HepG2 (cell line): Measurements from ENCODE around the gene MYORG. TPM values are rescaled to one million over a fixed set of nuclear protein-coding genes. Genes with fewer than 3 reads are reported as not detected.

Source experiments
- AGO1 ChIP-seq: fragments of 200-400 bp; formaldehyde crosslinking; IDR thresholded peaks from 2 replicates; pipeline ENCODE4 v1.6.1; 2017; ENCODE audit warnings: mild to moderate bottlenecking, low read depth, low read length, moderate library complexity; ENCODE audit not compliant: poor library complexity, severe bottlenecking
- ATM ChIP-seq: fragments of 450-650 bp; IDR thresholded peaks from 2 replicates; pipeline ENCODE4 v1.7.1; 2017; ENCODE audit warnings: mild to moderate bottlenecking, borderline replicate concordance
- CCAR2 ChIP-seq: fragments of 200-400 bp; formaldehyde crosslinking; optimal IDR thresholded peaks from 2 replicates; pipeline ENCODE3; 2018; ENCODE audit warnings: low read depth, mild to moderate bottlenecking, low read length, moderate library complexity
- DNMT3B ChIP-seq: conservative IDR thresholded peaks from 2 replicates; pipeline ENCODE4 v1.6.1; 2016; ENCODE audit warnings: missing biosample characterization, control low read depth
- HOXD1 ChIP-seq: sonication (generic); formaldehyde crosslinking; IDR thresholded peaks from 2 replicates; pipeline ENCODE4 v1.5.0; 2020; ENCODE audit warnings: missing genetic modification reagents
- KLF6 ChIP-seq: IDR thresholded peaks from 2 replicates; pipeline ENCODE4 v1.8.0; 2016; ENCODE audit warnings: missing biosample characterization, missing genetic modification reagents
- SNRNP70 ChIP-seq: fragments of 200-400 bp; formaldehyde crosslinking; IDR thresholded peaks from 2 replicates; pipeline ENCODE4 v1.6.1; 2017; ENCODE audit warnings: mild to moderate bottlenecking, low read depth, low read length, moderate library complexity
- TCF12 ChIP-seq, 2 experiments: fragments of 450-650 bp in 1 of 2; sonication (generic) in 1 of 2; formaldehyde crosslinking in 1 of 2; IDR thresholded peaks; 2 replicates each; pipeline versions ENCODE4 v1.6.1 to v1.8.0; 2017 to 2022; ENCODE audit warnings: antibody characterized with exemption in 1 of 2, mild to moderate bottlenecking in 1 of 2, missing genetic modification reagents in 1 of 2, moderate library complexity in 1 of 2
- ZNF224 ChIP-seq: sonication (generic); formaldehyde crosslinking; IDR thresholded peaks from 2 replicates; pipeline ENCODE4 v1.5.0; 2020; ENCODE audit warnings: mild to moderate bottlenecking, missing genetic modification reagents
- polyA plus RNA-seq, 8 experiments: library from polyadenylated mRNA; depleted of rRNA in 3 of 8; stranded (reverse) in 7 of 8; unstranded in 1 of 8; fragments of >200 nt; fragmentation: Illumina TruSeq in 4 of 8; extraction: Trizol in 4 of 8; gene quantifications; 2 replicates each; pipeline versions ENCODE4 v1.2.1 to v1.2.3, GENCODE V29; 2011 to 2016; ENCODE audit warnings: low read depth in 4 of 8, missing spikeins in 1 of 8, mixed read lengths in 1 of 8; ENCODE audit not compliant: insufficient read depth in 1 of 8
- total RNA-seq, 5 experiments: library from RNA; depleted of rRNA; stranded (reverse); fragments of >200 nt; fragmentation: Illumina TruSeq; extraction: Trizol; gene quantifications; 2 replicates each; pipeline ENCODE4 v1.2.3, GENCODE V29; 2016; ENCODE audit warnings: low read depth in 1 of 5
- TF ChIP-seq, protein P1 (sequence below): sonication (generic); formaldehyde crosslinking; IDR thresholded peaks from 2 replicates; pipeline ENCODE4 v1.8.0; 2022; ENCODE audit warnings: mild to moderate bottlenecking, missing genetic modification reagents
- TF ChIP-seq, protein P2 (sequence below): sonication (generic); formaldehyde crosslinking; IDR thresholded peaks from 2 replicates; pipeline ENCODE4 v1.5.0; 2020; ENCODE audit warnings: mild to moderate bottlenecking, missing genetic modification reagents
- TF ChIP-seq, protein P3 (sequence below): sonication (generic); formaldehyde crosslinking; IDR thresholded peaks from 2 replicates; pipeline ENCODE4 v1.4.0; 2020; ENCODE audit warnings: missing genetic modification reagents
- TF ChIP-seq, protein P4 (sequence below), 2 experiments: sonication (generic) in 1 of 2; formaldehyde crosslinking in 1 of 2; IDR thresholded peaks; 2 replicates each; pipeline versions ENCODE4 v1.4.0 to v1.6.1; 2016 to 2020; ENCODE audit warnings: borderline replicate concordance in 1 of 2, low read depth in 1 of 2, mild to moderate bottlenecking in 1 of 2, missing genetic modification reagents in 1 of 2
- TF ChIP-seq, protein P5 (sequence below): IDR thresholded peaks from 2 replicates; pipeline ENCODE4 v1.6.1; 2016; ENCODE audit warnings: missing compliant biosample characterization, missing genetic modification reagents, borderline replicate concordance
- TF ChIP-seq, protein P6 (sequence below): sonication (generic); formaldehyde crosslinking; IDR thresholded peaks from 2 replicates; pipeline ENCODE4 v1.8.1; 2023; ENCODE audit warnings: mild to moderate bottlenecking, missing genetic modification reagents

MYORG gene
- total and polyA plus RNA-seq, 2 of the 13 experiments (the other 11 are each of a cell fraction or from before 2014, with no cell fraction given), result 11.1 to 22.4 TPM

DNA sequence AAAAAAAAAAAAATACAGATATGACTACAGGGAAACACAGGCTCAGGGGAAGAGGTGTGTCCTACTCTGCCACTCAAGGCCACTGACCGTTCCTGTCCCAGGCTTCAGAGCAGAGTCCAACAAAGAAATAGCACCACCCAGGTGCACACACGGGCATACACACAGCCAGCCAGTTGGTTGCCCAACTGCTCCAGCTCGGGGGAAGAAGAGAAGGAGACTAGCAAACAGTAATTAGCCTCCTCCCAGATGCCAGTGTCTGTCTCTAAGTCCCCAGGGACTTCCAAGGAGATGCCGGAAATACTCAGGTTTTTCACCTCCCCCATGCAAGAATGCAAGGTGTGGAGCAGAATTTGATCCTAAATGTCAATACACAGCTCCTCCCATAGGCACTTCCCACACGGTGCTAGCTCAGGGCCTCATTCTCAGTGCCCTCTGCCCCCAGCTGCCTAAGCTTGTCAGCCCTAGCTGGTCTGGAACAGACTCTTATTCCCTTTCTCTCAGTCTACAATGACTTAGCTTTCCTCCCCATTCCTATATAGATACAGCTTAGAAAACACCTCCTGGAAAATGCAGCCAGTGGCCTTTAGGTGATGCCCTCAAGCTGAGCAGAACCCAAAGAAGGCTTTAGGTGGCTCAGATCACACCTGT lies 1.7 kb downstream of the MYORG start (continued):
- TF ChIP-seq, protein P1, sequence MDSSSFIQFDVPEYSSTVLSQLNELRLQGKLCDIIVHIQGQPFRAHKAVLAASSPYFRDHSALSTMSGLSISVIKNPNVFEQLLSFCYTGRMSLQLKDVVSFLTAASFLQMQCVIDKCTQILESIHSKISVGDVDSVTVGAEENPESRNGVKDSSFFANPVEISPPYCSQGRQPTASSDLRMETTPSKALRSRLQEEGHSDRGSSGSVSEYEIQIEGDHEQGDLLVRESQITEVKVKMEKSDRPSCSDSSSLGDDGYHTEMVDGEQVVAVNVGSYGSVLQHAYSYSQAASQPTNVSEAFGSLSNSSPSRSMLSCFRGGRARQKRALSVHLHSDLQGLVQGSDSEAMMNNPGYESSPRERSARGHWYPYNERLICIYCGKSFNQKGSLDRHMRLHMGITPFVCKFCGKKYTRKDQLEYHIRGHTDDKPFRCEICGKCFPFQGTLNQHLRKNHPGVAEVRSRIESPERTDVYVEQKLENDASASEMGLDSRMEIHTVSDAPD (CRISPR knock-in tag), result no peak; the same call in 1 of the 2 replicates
- TF ChIP-seq ZNF224 (peak; percentile 59; the same call in 1 of the 2 replicates), CCAR2 (no peak), TCF12 (IDR thresholded peaks at IDR 0.05) (no peak), TCF12 (CRISPR knock-in tag; IDR thresholded peaks at IDR 0.05) (no peak), DNMT3B (CRISPR knock-in tag) (no peak), ATM (no peak), KLF6 (CRISPR knock-in tag) (no peak), AGO1 (no peak), HOXD1 (no peak), SNRNP70 (no peak)
- TF ChIP-seq, protein P2, sequence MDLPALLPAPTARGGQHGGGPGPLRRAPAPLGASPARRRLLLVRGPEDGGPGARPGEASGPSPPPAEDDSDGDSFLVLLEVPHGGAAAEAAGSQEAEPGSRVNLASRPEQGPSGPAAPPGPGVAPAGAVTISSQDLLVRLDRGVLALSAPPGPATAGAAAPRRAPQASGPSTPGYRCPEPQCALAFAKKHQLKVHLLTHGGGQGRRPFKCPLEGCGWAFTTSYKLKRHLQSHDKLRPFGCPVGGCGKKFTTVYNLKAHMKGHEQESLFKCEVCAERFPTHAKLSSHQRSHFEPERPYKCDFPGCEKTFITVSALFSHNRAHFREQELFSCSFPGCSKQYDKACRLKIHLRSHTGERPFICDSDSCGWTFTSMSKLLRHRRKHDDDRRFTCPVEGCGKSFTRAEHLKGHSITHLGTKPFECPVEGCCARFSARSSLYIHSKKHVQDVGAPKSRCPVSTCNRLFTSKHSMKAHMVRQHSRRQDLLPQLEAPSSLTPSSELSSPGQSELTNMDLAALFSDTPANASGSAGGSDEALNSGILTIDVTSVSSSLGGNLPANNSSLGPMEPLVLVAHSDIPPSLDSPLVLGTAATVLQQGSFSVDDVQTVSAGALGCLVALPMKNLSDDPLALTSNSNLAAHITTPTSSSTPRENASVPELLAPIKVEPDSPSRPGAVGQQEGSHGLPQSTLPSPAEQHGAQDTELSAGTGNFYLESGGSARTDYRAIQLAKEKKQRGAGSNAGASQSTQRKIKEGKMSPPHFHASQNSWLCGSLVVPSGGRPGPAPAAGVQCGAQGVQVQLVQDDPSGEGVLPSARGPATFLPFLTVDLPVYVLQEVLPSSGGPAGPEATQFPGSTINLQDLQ, result no peak
- TF ChIP-seq, protein P3, sequence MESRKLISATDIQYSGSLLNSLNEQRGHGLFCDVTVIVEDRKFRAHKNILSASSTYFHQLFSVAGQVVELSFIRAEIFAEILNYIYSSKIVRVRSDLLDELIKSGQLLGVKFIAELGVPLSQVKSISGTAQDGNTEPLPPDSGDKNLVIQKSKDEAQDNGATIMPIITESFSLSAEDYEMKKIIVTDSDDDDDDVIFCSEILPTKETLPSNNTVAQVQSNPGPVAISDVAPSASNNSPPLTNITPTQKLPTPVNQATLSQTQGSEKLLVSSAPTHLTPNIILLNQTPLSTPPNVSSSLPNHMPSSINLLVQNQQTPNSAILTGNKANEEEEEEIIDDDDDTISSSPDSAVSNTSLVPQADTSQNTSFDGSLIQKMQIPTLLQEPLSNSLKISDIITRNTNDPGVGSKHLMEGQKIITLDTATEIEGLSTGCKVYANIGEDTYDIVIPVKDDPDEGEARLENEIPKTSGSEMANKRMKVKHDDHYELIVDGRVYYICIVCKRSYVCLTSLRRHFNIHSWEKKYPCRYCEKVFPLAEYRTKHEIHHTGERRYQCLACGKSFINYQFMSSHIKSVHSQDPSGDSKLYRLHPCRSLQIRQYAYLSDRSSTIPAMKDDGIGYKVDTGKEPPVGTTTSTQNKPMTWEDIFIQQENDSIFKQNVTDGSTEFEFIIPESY (CRISPR knock-in tag), result peak; percentile 17; the same call in 1 of the 2 replicates
- TF ChIP-seq, protein P4, sequence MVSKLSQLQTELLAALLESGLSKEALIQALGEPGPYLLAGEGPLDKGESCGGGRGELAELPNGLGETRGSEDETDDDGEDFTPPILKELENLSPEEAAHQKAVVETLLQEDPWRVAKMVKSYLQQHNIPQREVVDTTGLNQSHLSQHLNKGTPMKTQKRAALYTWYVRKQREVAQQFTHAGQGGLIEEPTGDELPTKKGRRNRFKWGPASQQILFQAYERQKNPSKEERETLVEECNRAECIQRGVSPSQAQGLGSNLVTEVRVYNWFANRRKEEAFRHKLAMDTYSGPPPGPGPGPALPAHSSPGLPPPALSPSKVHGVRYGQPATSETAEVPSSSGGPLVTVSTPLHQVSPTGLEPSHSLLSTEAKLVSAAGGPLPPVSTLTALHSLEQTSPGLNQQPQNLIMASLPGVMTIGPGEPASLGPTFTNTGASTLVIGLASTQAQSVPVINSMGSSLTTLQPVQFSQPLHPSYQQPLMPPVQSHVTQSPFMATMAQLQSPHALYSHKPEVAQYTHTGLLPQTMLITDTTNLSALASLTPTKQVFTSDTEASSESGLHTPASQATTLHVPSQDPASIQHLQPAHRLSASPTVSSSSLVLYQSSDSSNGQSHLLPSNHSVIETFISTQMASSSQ (IDR thresholded peaks at IDR 0.05; ENCODE audit: low read depth), result 0 out of 2 replicates have a peak, but pooled peaks have one; percentile 27
- TF ChIP-seq, protein P4 (CRISPR knock-in tag; IDR thresholded peaks at IDR 0.05; ENCODE audit: borderline replicate concordance), result peak; percentile 79; the same call in 1 of the 2 replicates
- TF ChIP-seq, protein P5, sequence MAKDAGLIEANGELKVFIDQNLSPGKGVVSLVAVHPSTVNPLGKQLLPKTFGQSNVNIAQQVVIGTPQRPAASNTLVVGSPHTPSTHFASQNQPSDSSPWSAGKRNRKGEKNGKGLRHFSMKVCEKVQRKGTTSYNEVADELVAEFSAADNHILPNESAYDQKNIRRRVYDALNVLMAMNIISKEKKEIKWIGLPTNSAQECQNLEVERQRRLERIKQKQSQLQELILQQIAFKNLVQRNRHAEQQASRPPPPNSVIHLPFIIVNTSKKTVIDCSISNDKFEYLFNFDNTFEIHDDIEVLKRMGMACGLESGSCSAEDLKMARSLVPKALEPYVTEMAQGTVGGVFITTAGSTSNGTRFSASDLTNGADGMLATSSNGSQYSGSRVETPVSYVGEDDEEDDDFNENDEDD, result no peak
- TF ChIP-seq, protein P6, sequence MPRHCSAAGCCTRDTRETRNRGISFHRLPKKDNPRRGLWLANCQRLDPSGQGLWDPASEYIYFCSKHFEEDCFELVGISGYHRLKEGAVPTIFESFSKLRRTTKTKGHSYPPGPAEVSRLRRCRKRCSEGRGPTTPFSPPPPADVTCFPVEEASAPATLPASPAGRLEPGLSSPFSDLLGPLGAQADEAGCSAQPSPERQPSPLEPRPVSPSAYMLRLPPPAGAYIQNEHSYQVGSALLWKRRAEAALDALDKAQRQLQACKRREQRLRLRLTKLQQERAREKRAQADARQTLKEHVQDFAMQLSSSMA, result no peak
